ENCODE results near the gene LCMT2.
A peak's percentile ranks its signal among the peaks of the same experiment; 100 is the strongest.
"Not testable (repeated sequence)": the region's sequence is repeated elsewhere in the genome, so short reads cannot be mapped to it uniquely, and the experiment has no call there.

Gene LCMT2

GRCh38 chr15:43316016-43316970 lies 14.1 kb downstream of the LCMT2 start:
- DNase-seq (ENCODE audit: low read depth): no peak

- DNase-seq (ENCODE audit: low read depth): no peak
Observed at GRCh38 chr15:43314171-43314570, 16.2 kb downstream of the LCMT2 start.

DNA sequence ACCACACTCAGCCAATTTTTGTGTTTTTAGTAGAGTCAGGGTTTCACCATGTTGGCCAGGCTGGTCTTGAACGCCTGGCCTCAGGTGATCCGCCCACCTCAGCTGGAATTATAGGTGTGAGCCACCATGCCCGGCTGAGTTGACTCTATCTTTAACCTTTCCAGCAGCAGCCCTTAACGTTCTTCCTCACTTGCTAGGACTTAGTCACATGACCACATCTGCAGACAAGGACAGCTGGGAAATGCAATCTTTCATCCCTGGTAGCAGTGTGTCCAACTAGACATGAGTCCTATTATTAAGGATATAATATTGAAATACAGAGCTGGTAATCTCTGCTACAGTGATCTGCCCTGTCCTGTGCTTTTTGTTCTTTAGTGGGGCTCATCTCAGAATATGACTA lies 18.0 kb downstream of the LCMT2 start:
- DNase-seq (ENCODE audit: low read depth): no peak

DNA sequence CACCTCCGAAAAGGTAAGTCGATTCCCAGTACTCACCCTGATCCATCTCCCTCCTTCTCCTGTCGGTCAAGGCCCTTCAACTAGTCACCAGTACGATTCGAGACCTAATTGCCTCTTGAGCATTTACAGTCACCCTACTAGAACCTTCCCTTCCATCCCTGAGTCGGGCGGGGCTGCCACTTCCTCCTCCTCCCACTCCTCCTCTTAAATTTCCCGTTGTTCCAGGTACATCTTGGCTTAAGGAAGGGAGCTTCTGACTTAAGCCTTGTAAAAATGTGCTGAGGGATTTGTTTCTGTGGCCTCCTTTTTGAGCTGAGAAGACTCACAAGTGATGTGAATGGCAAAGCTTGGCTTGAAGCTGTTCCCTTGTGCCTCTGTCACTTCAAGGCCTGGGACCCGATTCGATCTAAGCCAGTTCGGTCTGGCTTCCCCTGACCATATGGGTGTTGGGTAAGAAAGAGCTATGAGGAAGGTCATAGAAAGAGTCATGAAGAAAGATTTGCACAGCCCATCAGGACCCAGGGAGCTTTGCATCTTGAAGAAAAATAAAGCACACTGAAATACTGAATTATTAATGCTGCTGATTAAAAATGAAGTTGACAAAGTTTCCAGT lies 28.1 kb downstream of the LCMT2 start, which contains the start of gene TGM7:
TGM7 (minus strand) TSS at position 51 of the 613 bp plus-strand sequence.
- no peak for DNase-seq (ENCODE audit: low read depth)

- no peak for DNase-seq (ENCODE audit: low read depth)
Observed at GRCh38 chr15:43299884-43300283, 30.5 kb downstream of the LCMT2 start.

DNA sequence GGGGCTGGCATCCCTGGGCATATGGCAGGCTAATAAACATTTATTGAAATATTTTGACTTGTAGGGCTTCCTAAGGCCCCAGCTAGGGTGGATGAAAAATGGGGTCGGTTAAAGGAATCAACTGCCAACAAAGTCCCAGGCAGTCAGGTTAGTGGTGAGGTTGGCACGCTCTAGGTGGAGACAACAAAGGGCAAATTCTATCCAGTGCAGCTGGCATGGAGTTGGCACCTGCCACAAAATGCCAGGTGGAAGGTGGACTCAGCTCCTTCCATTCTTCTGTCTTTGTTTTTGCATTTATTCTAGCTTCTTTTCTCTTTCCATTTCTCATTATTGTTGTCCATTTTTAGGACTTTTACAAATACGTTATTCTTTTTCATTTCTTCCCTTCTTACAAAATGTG lies 31.0 kb downstream of the LCMT2 start:
- no peak for DNase-seq (ENCODE audit: low read depth)

DNA sequence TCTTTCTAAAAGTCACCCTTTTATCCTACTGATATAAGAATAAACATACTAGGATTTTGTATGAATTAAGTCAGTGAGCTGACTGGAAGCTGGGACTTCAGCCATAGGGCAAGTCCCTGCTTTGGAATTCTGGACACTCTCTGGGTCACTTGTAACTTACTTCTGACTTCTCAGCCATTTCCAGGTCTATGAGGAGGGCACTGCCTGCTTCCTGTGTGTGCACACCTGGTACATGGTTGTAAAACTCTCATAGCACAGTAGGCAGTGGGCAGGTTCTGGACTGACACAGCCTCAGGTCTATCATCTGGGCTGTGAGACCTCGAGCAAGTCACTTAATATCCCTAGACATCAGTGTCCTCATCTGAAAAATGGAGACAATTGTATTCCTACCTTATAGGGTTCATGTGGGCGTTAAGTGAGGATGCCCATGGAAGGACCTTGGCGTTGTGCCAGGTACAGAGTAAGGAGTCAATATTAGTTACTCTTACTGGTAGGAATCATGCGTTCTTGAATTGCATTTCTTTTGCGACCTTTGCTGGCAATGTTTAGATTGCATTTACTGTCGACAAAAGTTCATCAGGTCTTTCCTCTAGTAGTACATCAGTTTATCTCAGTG lies 36.2 kb downstream of the LCMT2 start:
- no peak for DNase-seq (ENCODE audit: low read depth)

DNA sequence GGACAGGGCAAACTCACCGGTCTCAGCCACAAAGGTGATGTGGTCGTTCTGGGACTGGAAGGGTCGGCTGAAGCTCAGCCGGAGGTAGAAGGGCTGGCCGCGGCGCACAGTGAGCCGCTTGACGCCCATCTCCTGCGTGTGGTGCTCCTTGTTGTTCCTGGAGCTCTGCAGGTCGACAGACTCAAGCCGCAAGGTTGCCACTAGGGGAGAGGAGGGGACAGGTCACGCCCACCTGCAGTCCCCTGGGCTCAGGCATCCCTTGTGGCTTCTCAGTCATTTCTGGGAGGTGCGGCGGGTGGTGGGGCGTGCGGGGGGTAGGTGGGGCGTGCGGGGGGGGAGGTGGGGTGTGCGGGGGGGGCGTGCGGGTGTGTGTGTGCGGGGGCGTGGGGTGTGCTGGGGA lies 36.9 kb downstream of the LCMT2 start:
- DNase-seq (ENCODE audit: low read depth): no peak

DNA sequence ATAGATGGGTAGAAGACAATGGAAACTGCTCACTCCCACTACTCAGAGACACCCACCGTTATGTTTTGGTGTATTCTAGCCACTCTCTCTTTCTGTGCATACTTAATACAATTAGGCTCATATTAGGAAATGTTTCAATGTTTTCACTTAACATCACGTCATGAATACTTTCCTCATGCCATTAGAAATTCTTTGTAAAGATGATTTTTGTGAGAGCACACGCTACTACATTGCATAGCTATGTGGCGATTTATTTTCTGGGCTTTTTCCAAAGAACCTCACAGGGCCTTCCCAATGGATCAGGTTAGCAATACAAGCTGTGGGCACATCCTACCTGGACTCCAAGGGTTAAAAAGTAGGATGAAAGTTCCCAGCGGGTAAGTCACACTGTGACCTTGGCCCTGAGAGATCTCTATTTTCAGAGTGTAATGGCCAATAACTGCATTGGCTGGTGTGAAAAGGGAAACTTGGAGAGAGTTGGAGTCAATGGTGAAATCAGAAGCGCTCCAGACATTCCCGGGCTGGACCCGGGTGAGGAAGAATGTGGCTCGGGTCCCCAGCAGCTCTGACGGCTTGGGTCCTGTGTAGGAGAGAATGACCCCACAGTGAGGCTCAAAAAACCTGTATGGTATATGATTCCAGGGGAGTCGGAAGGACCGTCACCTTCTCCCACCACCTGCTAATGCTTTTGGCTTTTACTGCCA lies 37.8 kb downstream of the LCMT2 start:
- DNase-seq (ENCODE audit: low read depth): no peak

DNA sequence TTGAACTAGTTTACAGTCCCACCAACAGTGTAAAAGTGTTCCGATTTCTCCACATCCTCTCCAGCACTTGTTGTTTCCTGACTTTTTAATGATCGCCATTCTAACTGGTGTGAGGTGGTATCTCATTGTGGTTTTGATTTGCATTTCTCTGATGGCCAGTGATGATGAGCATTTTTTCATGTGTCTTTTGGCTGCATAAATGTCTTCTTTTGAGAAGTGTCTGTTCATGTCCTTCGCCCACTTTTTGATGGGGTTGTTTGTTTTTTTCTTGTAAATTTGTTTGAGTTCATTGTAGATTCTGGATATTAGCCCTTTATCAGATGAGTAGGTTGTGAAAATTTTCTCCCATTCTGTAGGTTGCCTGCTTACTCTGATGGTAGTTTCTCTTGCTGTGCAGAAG lies 40.7 kb downstream of the LCMT2 start:
- DNase-seq (ENCODE audit: low read depth): not testable (repeated sequence)

DNA sequence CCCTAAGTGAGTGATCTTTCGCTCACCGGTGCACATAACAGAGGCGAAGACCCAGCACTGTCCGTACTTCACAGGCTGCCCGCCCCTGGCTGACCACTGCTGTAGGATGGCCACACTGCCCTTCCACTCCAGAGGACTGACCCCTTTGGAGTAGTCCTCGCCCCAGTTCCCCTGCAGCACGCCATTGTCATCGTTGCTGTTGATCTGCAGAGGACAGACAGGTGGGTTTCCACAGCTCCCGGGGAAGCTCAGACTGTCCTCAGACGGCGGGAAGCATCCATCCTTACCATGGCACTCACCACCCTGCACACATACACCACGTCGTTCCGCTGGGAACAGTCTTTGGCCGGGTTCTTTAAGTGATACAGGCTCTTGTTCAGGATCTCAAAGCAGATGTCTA lies 43.1 kb downstream of the LCMT2 start:
- DNase-seq (ENCODE audit: low read depth): no peak

- no peak for DNase-seq (ENCODE audit: low read depth)
Observed at GRCh38 chr15:43286074-43286473, 44.3 kb downstream of the LCMT2 start.

- DNase-seq (ENCODE audit: low read depth): peak; percentile 51
Observed at GRCh38 chr15:43285609-43286037, 44.8 kb downstream of the LCMT2 start.

DNA sequence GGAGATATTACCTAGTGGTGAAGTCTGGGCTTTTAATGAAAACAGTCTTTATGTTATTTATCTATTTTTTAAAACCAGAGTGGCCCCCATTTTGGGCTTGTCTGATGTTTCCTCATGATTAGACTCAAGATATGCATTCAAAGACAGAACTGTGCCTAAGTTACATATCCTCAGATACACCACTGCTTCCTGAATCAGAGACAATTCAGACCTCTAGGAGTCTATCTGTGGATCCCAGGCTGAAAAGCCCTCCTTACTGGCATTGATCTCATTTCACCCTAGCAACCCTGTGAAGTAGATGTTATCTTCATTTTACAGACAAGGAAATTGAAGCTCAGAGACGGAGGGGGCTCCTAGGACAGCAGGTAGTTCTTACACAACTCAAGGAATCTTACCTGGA lies 46.8 kb downstream of the LCMT2 start:
- no peak for DNase-seq (ENCODE audit: low read depth)

GRCh38 chr15:43281926-43282602 lies 48.3 kb downstream of the LCMT2 start:
- no peak for DNase-seq (ENCODE audit: low read depth)

GRCh38 chr15:43280996-43281395 lies 49.4 kb downstream of the LCMT2 start:
- no peak for DNase-seq (ENCODE audit: low read depth)

DNA sequence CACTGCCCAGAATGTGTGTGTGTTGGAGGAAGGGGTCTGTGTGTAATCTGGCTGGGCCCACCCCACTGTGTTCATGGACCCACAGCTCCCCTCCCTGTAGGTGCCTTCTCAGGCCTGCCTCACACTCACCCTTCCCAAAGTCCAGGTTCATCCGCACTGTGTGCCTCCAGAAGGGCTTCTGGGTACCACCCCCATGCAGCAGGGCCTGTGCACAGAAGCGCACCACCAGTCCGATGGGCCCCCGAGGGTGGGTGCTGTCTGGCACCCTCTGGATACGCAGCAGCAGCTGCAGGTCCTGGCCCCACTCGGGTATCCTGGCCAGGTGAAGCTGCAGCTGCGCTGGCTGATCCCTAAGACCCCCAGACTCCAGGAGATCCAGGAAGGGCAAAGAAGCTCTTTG lies 50.9 kb downstream of the LCMT2 start:
- no peak for DNase-seq (ENCODE audit: low read depth)

- no peak for DNase-seq (ENCODE audit: low read depth)
Observed at GRCh38 chr15:43278869-43279268, 51.5 kb downstream of the LCMT2 start.

DNA sequence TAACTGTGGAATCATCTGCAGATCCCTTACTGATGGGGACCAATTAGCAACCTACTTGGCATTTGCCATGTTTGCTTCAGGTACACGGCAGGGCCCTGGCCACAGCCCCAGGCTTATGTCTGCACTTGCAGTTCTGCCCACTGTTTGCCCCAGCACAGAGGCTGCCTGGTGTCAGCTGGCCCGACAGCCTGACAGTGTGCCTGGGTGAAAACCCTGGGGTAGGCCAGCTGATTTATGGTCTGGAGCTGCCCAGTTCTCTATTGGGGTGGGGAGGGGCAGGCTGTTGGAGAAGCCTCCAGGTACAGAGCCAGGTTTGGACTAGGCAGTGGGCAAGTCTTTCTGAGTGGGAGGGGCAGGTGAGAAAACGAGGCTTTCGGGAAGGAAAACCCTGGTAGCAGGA lies 52.5 kb downstream of the LCMT2 start:
- no peak for DNase-seq (ENCODE audit: low read depth)

- no peak for DNase-seq (ENCODE audit: low read depth)
Observed at GRCh38 chr15:43277231-43277823, 53.0 kb downstream of the LCMT2 start.

DNA sequence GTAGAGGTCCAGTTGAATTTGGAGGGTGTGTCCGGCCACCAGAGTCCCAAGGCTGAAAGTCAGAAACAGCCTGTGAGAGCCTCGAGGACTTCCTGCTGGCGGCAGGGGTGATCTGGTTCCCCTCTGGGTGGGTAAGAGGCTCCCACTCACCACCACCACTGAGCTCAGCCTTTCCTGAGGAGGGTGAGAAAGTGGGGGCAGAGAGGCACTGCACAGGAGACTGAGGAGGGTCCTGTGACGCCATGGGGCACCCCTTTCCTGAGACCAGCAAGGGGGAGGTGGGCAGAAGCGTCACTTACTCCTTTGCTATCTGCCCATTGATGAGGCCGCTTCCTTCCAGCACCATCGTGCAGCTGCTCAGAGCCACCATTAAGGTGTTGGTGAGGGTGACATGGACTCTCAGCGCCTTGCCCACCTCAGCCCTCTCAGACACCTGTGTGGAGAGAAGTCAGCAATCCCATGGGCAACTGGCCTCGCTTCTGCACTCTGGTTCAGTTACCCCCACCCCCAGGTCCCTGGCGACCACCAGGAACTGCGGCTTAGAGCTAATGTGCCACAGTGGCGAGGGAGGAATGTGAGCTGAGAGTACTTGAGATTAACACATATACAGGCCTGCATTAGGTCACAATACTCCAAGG lies 53.7 kb downstream of the LCMT2 start:
- no peak for DNase-seq (ENCODE audit: low read depth)

Measured in activated T-cell treated with anti-CD3 and anti-CD28 coated beads for 24 hours (primary cell).